DND-41 (cell line): ENCODE measurements around the gene TREH.

ENCODE experiments used
- CTCF ChIP-seq: IDR thresholded peaks from 2 replicates; pipeline ENCODE4 v1.5.1; 2012; ENCODE audit warnings: borderline replicate concordance, low read length, moderate library complexity, mild to moderate bottlenecking; ENCODE audit not compliant: poor library complexity, severe bottlenecking; ENCODE audit errors: extremely low read depth
- EZH2 ChIP-seq: IDR thresholded peaks from 3 replicates; pipeline ENCODE4 v1.6.1; 2012; ENCODE audit warnings: borderline replicate concordance, low read depth, mild to moderate bottlenecking, moderate library complexity, low read length, inconsistent platforms; ENCODE audit not compliant: severe bottlenecking

- no peak for TF ChIP-seq EZH2
- no peak for TF ChIP-seq CTCF
Observed at GRCh38 chr11:118641397-118642019, 37.9 kb downstream of the TREH start.
